Activated naive CD4-positive, alpha-beta T cell treated with anti-CD3 and anti-CD28 coated beads, Interleukin-2, amount 50 U/mL, for 24 hours (primary cell): ENCODE results near the gene DUSP7.
A peak's percentile ranks its signal among the peaks of the same experiment; 100 is the strongest.

ENCODE experiments used
- H3K27ac Mint-ChIP-seq: one replicate; pipeline ENCODE4 v1.8.0; 2021; ENCODE audit warnings: mild to moderate bottlenecking, mixed read lengths
- H3K27me3 Mint-ChIP-seq: one replicate; pipeline ENCODE4 v1.8.0; 2021; ENCODE audit warnings: mixed read lengths
- H3K36me3 Mint-ChIP-seq: one replicate; pipeline ENCODE4 v1.8.0; 2021; ENCODE audit warnings: mixed read lengths
- H3K4me1 Mint-ChIP-seq: one replicate; pipeline ENCODE4 v1.8.0; 2021; ENCODE audit warnings: mixed read lengths
- H3K4me3 Mint-ChIP-seq: one replicate; pipeline ENCODE4 v1.8.0; 2021; ENCODE audit warnings: mild to moderate bottlenecking, mixed read lengths
- H3K9me3 Mint-ChIP-seq: one replicate; pipeline ENCODE4 v1.8.0; 2021; ENCODE audit warnings: mixed read lengths

The DUSP7 gene

GRCh38 chr3:52056521-52056967, at the start of gene DUSP7:
Gene DUSP7 (minus strand): TSS chr3:52056571. CDS start chr3:52056366, 205 bp downstream.
- peak within 1 kb of the TSS; percentile 90 for H3K4me3 Mint-ChIP-seq
- no peaks in the 10 kb centered on the region for H3K27me3 Mint-ChIP-seq
- no peaks in the 10 kb centered on the region for H3K9me3 Mint-ChIP-seq
- H3K36me3 Mint-ChIP-seq: peaks cover 9% of the 10 kb centered on the region
- peaks cover 36% of the 10 kb centered on the region for H3K4me1 Mint-ChIP-seq
- peak within 1 kb of the TSS; percentile 89 for H3K27ac Mint-ChIP-seq

DNA sequence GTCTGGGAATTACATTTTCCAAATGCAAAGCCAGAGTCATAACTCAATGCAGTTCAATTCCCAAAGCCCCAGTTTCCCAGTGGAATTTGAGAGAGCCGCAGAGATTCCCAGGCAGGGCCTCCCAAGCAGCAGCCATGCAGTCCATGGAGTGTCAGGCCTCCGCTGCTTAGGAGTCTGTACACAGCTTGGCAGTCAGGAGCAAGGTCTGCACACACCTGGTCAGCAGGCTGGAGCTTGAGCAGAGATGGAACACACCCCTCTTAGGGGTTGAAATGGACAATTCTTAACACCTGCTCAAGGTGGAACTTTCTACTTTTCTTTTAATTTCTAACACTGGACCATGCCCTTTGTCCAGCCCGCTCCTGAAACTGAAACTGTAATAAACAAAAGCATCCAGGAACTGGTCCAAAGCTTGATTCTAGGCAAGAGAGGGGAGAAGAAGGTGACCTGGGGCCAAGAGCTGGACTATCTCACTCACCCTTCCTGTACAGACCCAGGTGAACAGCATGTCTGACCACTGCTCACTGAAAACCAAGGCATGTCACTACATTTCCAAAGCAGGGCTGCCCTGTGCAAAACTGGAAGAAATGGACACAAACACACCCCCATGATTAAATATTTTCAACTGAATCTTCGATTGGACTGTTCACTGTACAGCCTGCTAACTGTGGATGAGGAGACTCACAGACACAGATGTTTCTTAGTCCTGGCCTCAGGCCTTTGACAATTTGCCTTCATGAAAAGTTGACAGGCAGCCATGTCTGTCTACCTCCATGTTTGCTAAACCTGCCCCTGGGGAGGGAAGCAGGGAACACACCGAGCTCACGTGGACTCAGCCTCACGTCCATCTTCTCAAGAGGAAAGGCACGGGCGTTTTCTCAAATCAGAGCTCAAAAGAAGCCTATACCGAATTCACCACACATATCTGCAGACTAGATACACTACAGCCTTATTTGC, 48.6 kb upstream of the DUSP7 start:
- H3K27ac Mint-ChIP-seq: no peak overlapping the region
- peaks cover under 1% of the 10 kb centered on the region for H3K4me1 Mint-ChIP-seq
- no peaks in the 10 kb centered on the region for H3K9me3 Mint-ChIP-seq
- peaks cover 5% of the 10 kb centered on the region for H3K36me3 Mint-ChIP-seq
- no peaks in the 10 kb centered on the region for H3K27me3 Mint-ChIP-seq
- no peak overlapping the region for H3K4me3 Mint-ChIP-seq

- H3K27me3 Mint-ChIP-seq: no peaks in the 10 kb centered on the region
- no peaks in the 10 kb centered on the region for H3K4me1 Mint-ChIP-seq
- H3K4me3 Mint-ChIP-seq: no peak overlapping the region
- no peaks in the 10 kb centered on the region for H3K9me3 Mint-ChIP-seq
- H3K27ac Mint-ChIP-seq: no peak overlapping the region
- H3K36me3 Mint-ChIP-seq: peaks cover 5% of the 10 kb centered on the region
Measured at GRCh38 chr3:52102934-52103333, 46.6 kb upstream of the DUSP7 start.

GRCh38 chr3:52099001-52099401, 42.6 kb upstream of the DUSP7 start:
- Mint-ChIP-seq H3K4me1 (no peaks in the 10 kb centered on the region), H3K27me3 (no peaks in the 10 kb centered on the region), H3K9me3 (no peaks in the 10 kb centered on the region), H3K36me3 (peaks cover 5% of the 10 kb centered on the region), H3K4me3 (no peak overlapping the region), H3K27ac (no peak overlapping the region)

DNA sequence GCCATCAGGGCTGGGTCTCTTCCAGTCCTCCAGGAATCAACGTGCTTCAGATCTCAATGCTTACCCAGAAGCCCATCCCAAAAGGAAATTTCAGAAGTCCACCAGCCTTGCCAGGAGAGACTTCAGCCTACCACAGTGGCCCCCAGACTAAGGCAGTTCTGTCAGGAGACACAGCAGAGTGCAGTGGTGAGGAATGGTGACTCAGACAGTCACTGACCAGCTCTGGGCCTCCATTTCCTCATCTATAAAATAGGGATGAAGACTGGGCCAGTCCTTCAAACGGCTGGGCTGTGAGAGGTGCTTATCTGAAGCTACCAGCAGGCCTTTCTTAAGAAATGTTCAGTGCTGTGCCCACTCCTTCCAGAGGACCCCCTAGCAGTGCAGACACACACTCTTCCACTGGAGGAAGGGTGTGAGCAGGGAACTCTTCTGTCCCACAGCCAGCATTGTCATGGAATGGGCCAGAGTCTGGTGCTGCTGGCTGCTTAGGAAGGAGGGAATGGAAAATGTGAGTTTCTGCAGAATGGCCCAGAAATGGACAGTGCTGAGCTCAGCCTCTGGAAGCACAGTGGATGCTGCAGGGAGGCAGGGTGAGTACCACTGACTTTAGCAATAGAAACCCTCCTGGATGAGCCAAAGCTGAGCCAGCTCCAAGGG, 41.6 kb upstream of the DUSP7 start:
- H3K4me3 Mint-ChIP-seq: no peak overlapping the region
- H3K27me3 Mint-ChIP-seq: no peaks in the 10 kb centered on the region
- H3K9me3 Mint-ChIP-seq: no peaks in the 10 kb centered on the region
- no peaks in the 10 kb centered on the region for H3K4me1 Mint-ChIP-seq
- H3K27ac Mint-ChIP-seq: no peak overlapping the region
- peaks cover 5% of the 10 kb centered on the region for H3K36me3 Mint-ChIP-seq

DNA sequence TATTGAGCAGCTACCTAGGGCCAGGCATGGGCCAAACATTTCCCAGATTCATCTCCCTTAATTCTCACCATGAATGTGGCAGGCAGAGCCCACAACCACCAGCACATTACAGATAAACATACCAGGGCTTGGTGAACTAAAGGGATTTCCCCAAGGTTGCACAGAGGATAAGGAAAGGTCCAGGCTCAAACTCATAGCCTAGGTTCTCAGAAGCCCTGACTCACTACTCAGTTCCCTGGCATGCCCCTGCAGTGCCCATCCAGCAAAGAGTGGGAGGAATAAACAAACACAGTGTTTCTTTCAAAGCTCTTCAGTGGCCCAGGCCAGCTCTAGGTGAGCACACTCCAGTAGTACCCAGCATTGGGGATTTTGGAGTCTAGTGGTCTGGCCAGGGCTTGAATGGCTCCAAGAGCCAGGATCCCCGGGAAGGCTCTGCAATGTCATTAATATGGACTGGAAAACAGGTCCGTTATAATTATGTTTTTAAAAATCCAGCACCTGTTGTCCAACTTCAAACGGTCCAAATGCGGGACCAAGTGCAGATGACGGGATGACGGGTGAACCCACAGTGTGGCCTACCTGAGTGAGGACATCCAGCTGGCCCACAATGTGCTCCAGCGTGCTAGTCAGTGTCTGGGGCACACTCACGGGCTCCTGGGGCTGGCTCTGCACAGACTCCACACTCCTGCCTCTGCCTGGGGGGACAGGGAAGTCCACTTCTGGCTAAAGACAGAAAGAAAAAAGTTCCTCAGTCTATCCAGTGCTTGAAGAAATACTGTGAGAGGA, 39.8 kb upstream of the DUSP7 start:
- H3K27me3 Mint-ChIP-seq: no peaks in the 10 kb centered on the region
- no peaks in the 10 kb centered on the region for H3K4me1 Mint-ChIP-seq
- H3K4me3 Mint-ChIP-seq: no peak overlapping the region
- peaks cover 2% of the 10 kb centered on the region for H3K36me3 Mint-ChIP-seq
- H3K27ac Mint-ChIP-seq: no peak overlapping the region
- H3K9me3 Mint-ChIP-seq: no peaks in the 10 kb centered on the region

- Mint-ChIP-seq H3K36me3 (no peaks in the 10 kb centered on the region), H3K27me3 (no peaks in the 10 kb centered on the region), H3K4me1 (no peaks in the 10 kb centered on the region), H3K4me3 (no peak overlapping the region), H3K9me3 (no peaks in the 10 kb centered on the region), H3K27ac (no peak overlapping the region)
Measured at GRCh38 chr3:52094571-52095485, 38.5 kb upstream of the DUSP7 start.

GRCh38 chr3:52093756-52094545, 37.6 kb upstream of the DUSP7 start:
- H3K27me3 Mint-ChIP-seq: no peaks in the 10 kb centered on the region
- H3K27ac Mint-ChIP-seq: no peak overlapping the region
- H3K36me3 Mint-ChIP-seq: no peaks in the 10 kb centered on the region
- no peak overlapping the region for H3K4me3 Mint-ChIP-seq
- H3K4me1 Mint-ChIP-seq: no peaks in the 10 kb centered on the region
- H3K9me3 Mint-ChIP-seq: no peaks in the 10 kb centered on the region

GRCh38 chr3:52092891-52093290, 36.5 kb upstream of the DUSP7 start:
- no peaks in the 10 kb centered on the region for H3K36me3 Mint-ChIP-seq
- H3K4me1 Mint-ChIP-seq: no peaks in the 10 kb centered on the region
- H3K4me3 Mint-ChIP-seq: no peak overlapping the region
- H3K9me3 Mint-ChIP-seq: no peaks in the 10 kb centered on the region
- H3K27me3 Mint-ChIP-seq: no peaks in the 10 kb centered on the region
- H3K27ac Mint-ChIP-seq: no peak overlapping the region

DNA sequence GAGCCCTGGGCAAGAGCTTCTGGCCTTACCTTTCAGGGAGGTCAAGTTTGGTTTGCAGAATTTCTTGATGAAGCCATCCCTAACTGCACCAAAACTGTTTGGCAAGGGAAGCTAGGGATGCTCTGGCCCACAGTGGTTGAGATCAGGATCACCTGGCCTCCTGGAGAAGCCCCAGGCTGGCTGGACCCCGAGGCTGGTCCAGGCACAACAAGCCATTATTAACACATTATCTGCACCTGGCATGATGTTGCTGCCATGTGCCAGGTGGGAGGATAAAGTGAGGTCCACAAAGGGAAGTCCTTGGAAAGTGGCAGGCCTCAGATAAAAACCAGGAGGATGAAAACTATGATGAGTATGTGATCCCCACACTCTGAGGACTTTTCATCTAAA, 35.9 kb upstream of the DUSP7 start:
- no peak overlapping the region for H3K27ac Mint-ChIP-seq
- no peaks in the 10 kb centered on the region for H3K36me3 Mint-ChIP-seq
- H3K4me3 Mint-ChIP-seq: no peak overlapping the region
- peaks cover 5% of the 10 kb centered on the region for H3K4me1 Mint-ChIP-seq
- no peaks in the 10 kb centered on the region for H3K9me3 Mint-ChIP-seq
- H3K27me3 Mint-ChIP-seq: no peaks in the 10 kb centered on the region

DNA sequence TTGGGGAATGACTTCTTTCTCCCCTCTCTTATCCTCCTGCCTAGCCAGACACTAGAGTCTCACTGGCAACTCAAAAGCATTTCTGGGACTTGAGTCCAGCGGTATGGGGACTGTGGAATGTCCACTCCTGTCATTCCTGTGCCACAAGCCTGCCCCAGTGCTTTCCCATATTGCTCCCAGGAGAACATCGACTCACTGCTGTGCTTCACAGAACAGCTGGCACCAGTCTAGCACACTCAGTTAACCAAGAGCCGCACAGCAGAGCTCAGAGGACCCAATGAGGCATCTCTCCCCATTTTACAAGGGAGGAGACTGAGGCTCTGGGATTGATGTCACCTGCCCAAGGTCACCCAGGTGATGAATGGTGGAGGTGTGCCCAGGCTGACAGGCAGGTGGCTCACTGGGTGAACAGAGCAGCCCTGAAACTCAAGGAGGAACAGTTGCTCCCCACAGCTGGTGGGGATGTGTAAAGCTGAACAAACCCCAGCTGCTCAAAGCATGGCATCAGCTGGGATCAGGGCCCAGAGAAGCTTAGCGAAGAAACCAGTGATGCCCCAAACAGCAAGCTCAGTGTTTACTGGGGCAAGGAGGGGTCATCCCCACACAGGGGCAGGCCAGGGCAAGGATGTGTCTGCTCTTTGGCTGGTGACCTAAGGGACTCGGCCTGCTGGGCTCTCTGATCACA, 35.4 kb upstream of the DUSP7 start:
- H3K4me1 Mint-ChIP-seq: peaks cover 10% of the 10 kb centered on the region
- no peaks in the 10 kb centered on the region for H3K27me3 Mint-ChIP-seq
- H3K36me3 Mint-ChIP-seq: no peaks in the 10 kb centered on the region
- H3K27ac Mint-ChIP-seq: no peak overlapping the region
- no peak overlapping the region for H3K4me3 Mint-ChIP-seq
- H3K9me3 Mint-ChIP-seq: no peaks in the 10 kb centered on the region

- no peak overlapping the region for H3K27ac Mint-ChIP-seq
Measured at GRCh38 chr3:52090933-52091468, 34.6 kb upstream of the DUSP7 start.

GRCh38 chr3:52090131-52090932, 34.0 kb upstream of the DUSP7 start:
- H3K9me3 Mint-ChIP-seq: no peaks in the 10 kb centered on the region
- H3K4me3 Mint-ChIP-seq: no peak overlapping the region
- H3K27ac Mint-ChIP-seq: no peak overlapping the region
- H3K4me1 Mint-ChIP-seq: peaks cover 21% of the 10 kb centered on the region
- H3K36me3 Mint-ChIP-seq: no peaks in the 10 kb centered on the region
- no peaks in the 10 kb centered on the region for H3K27me3 Mint-ChIP-seq

More at GRCh38 chr3:52090933-52091468, 34.6 kb upstream of the DUSP7 start:
- H3K4me3 Mint-ChIP-seq: no peak overlapping the region
- no peaks in the 10 kb centered on the region for H3K9me3 Mint-ChIP-seq
- H3K27me3 Mint-ChIP-seq: no peaks in the 10 kb centered on the region
- no peaks in the 10 kb centered on the region for H3K36me3 Mint-ChIP-seq
- H3K4me1 Mint-ChIP-seq: peaks cover 18% of the 10 kb centered on the region
